HepG2 (cell line): ENCODE data around the gene GH2. TPM values are rescaled to one million over a fixed set of nuclear protein-coding genes. Genes with fewer than 3 reads are reported as not detected.

Experiments
- AGO1 ChIP-seq: fragments of 200-400 bp; formaldehyde crosslinking; IDR thresholded peaks from 2 replicates; pipeline ENCODE4 v1.6.1; 2017; ENCODE audit warnings: mild to moderate bottlenecking, low read depth, low read length, moderate library complexity; ENCODE audit not compliant: poor library complexity, severe bottlenecking
- ATM ChIP-seq: fragments of 450-650 bp; IDR thresholded peaks from 2 replicates; pipeline ENCODE4 v1.7.1; 2017; ENCODE audit warnings: mild to moderate bottlenecking, borderline replicate concordance
- CHD2 ChIP-seq: IDR thresholded peaks from 2 replicates; pipeline ENCODE4 v1.6.1; 2011; ENCODE audit warnings: low read depth, low read length, improper control_type of control experiment
- CREB3 ChIP-seq: sonication (generic); formaldehyde crosslinking; IDR thresholded peaks from 2 replicates; pipeline ENCODE4 v1.5.0; 2020; ENCODE audit warnings: missing genetic modification reagents
- ETS1 ChIP-seq: sonication (generic); formaldehyde crosslinking; IDR thresholded peaks from 2 replicates; pipeline ENCODE4 v1.4.0; 2020; ENCODE audit warnings: missing genetic modification reagents
- FOXK2 ChIP-seq: fragments of 450-650 bp; IDR thresholded peaks from 2 replicates; pipeline ENCODE4 v1.6.1; 2016
- GLMP ChIP-seq: sonication (generic); formaldehyde crosslinking; IDR thresholded peaks from 2 replicates; pipeline ENCODE4 v1.9.0; 2021; ENCODE audit warnings: missing genetic modification reagents, mild to moderate bottlenecking, borderline replicate concordance
- PPARG ChIP-seq: conservative IDR thresholded peaks from 2 replicates; pipeline ENCODE4 v1.6.1; 2016; ENCODE audit warnings: missing biosample characterization, missing genetic modification reagents
- RBM39 ChIP-seq: fragments of 200-400 bp; formaldehyde crosslinking; IDR thresholded peaks from one replicate; pipeline ENCODE4 v1.6.1; 2018; ENCODE audit warnings: antibody characterized with exemption, mild to moderate bottlenecking, low read depth, low read length; ENCODE audit not compliant: poor library complexity, severe bottlenecking
- SAFB2 ChIP-seq: sonication (generic); formaldehyde crosslinking; IDR thresholded peaks from 2 replicates; pipeline ENCODE4 v1.5.1; 2020; ENCODE audit warnings: missing genetic modification reagents, low read depth, mild to moderate bottlenecking, borderline replicate concordance
- SKI ChIP-seq: fragments of 450-650 bp; IDR thresholded peaks from one replicate; pipeline ENCODE4 v1.6.1; 2018; ENCODE audit warnings: mild to moderate bottlenecking; ENCODE audit not compliant: partially characterized antibody
- SMARCC2 ChIP-seq: fragments of 450-650 bp; IDR thresholded peaks from 2 replicates; pipeline ENCODE4 v1.6.1; 2017; ENCODE audit warnings: antibody characterized with exemption, mild to moderate bottlenecking
- SRSF1 ChIP-seq: fragments of 200-400 bp; formaldehyde crosslinking; optimal IDR thresholded peaks from 2 replicates; pipeline ENCODE3; 2017; ENCODE audit warnings: mild to moderate bottlenecking, low read depth, low read length, moderate library complexity
- ZBTB4 ChIP-seq: sonication (generic); formaldehyde crosslinking; IDR thresholded peaks from 2 replicates; pipeline ENCODE4 v1.4.0; 2020; ENCODE audit warnings: missing genetic modification reagents, mild to moderate bottlenecking, borderline replicate concordance
- ZKSCAN5 ChIP-seq: sonication (generic); formaldehyde crosslinking; IDR thresholded peaks from 2 replicates; pipeline ENCODE4 v1.5.1; 2020; ENCODE audit warnings: mild to moderate bottlenecking, missing genetic modification reagents
- ZNF230 ChIP-seq: sonication (generic); formaldehyde crosslinking; IDR thresholded peaks from 2 replicates; pipeline ENCODE4 v1.4.0; 2020; ENCODE audit warnings: mild to moderate bottlenecking, missing genetic modification reagents
- ZNF552 ChIP-seq: sonication (generic); formaldehyde crosslinking; IDR thresholded peaks from 2 replicates; pipeline ENCODE4 v1.9.0; 2022; ENCODE audit warnings: missing genetic modification reagents, mild to moderate bottlenecking, borderline replicate concordance
- ZNF605 ChIP-seq: sonication (generic); formaldehyde crosslinking; IDR thresholded peaks from 2 replicates; pipeline ENCODE4 v1.8.0; 2022; ENCODE audit warnings: mild to moderate bottlenecking, missing genetic modification reagents
- ZNF614 ChIP-seq: IDR thresholded peaks from 2 replicates; pipeline ENCODE4 v1.6.1; 2018; ENCODE audit warnings: missing biosample characterization, missing genetic modification reagents, inconsistent platforms, borderline replicate concordance
- ZNF704 ChIP-seq: sonication (generic); formaldehyde crosslinking; IDR thresholded peaks from 2 replicates; pipeline ENCODE4 v1.8.1; 2023; ENCODE audit warnings: mild to moderate bottlenecking, inconsistent platforms, moderate library complexity, missing genetic modification reagents, borderline replicate concordance
- ZNF781 ChIP-seq: sonication (generic); formaldehyde crosslinking; IDR thresholded peaks from 2 replicates; pipeline ENCODE4 v1.5.1; 2020; ENCODE audit warnings: borderline replicate concordance, mild to moderate bottlenecking, missing genetic modification reagents; ENCODE audit errors: not compliant biosample characterization
- ZSCAN25 ChIP-seq: sonication (generic); formaldehyde crosslinking; IDR thresholded peaks from 2 replicates; pipeline ENCODE4 v1.8.0; 2022; ENCODE audit warnings: mild to moderate bottlenecking, missing genetic modification reagents
- polyA plus RNA-seq, 8 experiments: library from polyadenylated mRNA; depleted of rRNA in 3 of 8; stranded (reverse) in 7 of 8; unstranded in 1 of 8; fragments of >200 nt; fragmentation: Illumina TruSeq in 4 of 8; extraction: Trizol in 4 of 8; gene quantifications; 2 replicates each; pipeline versions ENCODE4 v1.2.1 to v1.2.3, GENCODE V29; 2011 to 2016; ENCODE audit warnings: low read depth in 4 of 8, missing spikeins in 1 of 8, mixed read lengths in 1 of 8; ENCODE audit not compliant: insufficient read depth in 1 of 8
- total RNA-seq, 5 experiments: library from RNA; depleted of rRNA; stranded (reverse); fragments of >200 nt; fragmentation: Illumina TruSeq; extraction: Trizol; gene quantifications; 2 replicates each; pipeline ENCODE4 v1.2.3, GENCODE V29; 2016; ENCODE audit warnings: low read depth in 1 of 5

GH2 gene
- total and polyA plus RNA-seq, 2 of the 13 experiments (the other 11 are each of a cell fraction or from before 2014, with no cell fraction given): not detected

- no peak for TF ChIP-seq ZNF704 (CRISPR knock-in tag)
- no peak for TF ChIP-seq ZSCAN25 (CRISPR knock-in tag)
- peak; percentile 97 for TF ChIP-seq FOXK2
- no peak for TF ChIP-seq ATM
- TF ChIP-seq ZNF230 (CRISPR knock-in tag): no peak
- no peak for TF ChIP-seq PPARG (CRISPR knock-in tag)
- no peak for TF ChIP-seq ZNF552
- TF ChIP-seq ZNF781 (CRISPR knock-in tag): no peak
- no peak for TF ChIP-seq CREB3 (CRISPR knock-in tag)
- no peak for TF ChIP-seq ZNF614
- TF ChIP-seq ZNF605 (CRISPR knock-in tag): no peak
- no peak for TF ChIP-seq SAFB2 (CRISPR knock-in tag)
- TF ChIP-seq SRSF1: no peak
- no peak for TF ChIP-seq ZKSCAN5 (CRISPR knock-in tag)
- TF ChIP-seq AGO1: no peak
- TF ChIP-seq CHD2: no peak
- TF ChIP-seq GLMP: no peak
- no peak for TF ChIP-seq RBM39
- no peak for TF ChIP-seq SMARCC2
- TF ChIP-seq ZBTB4 (CRISPR knock-in tag): peak; percentile 65; the same call in 1 of the 2 replicates
- TF ChIP-seq ETS1 (CRISPR knock-in tag): no peak
- TF ChIP-seq SKI: no peak
These were observed 32.7 kb downstream of the GH2 start (continued) for GRCh38 chr17:63848834-63849689.
